ENCODE measurements around the gene ABL1.

DNA sequence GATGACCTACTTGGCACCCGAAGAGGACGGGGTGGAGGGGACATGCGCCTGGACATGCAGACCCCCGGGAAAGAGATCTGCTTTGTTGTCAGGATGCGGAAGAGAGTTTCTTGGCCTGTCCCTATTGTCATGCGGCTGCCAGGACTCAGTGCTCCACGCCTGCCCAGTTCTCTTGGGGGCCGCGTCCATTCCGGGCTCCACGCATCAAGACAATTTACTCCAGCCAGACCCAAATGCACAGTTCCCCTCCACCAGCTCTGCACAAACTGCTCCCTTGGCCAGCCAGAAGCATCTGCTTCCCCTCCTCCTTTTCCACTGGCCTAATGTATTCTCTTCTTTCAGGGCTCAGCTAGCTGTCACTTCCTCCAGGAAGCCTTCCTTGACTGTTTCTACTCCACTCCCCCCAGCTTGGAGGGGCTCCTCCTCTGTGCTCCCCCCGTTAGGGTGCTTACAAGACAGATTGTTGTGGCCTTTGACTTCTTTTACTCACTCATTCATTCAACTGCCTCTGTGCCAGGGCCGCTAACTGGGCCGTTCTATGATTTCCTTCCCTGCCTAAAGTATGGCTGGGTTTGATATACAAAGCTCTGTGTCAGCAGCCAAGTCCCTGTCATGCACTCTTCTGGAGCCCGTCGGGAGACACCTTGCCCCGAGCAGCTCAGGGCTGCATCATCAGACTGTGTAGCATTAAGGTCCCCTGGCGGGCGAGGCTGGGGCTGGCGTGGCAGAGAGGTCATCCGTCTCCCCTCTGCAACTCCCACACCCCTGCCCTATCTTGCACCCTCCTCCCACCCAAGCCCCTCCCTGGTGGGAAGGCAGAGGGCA, 97.4 kb downstream of the ABL1 start:
- TF ChIP-seq GLI4 (tag by site-specific recombination; IDR thresholded peaks at IDR 0.05), result no peak
- TF ChIP-seq, protein P1, sequence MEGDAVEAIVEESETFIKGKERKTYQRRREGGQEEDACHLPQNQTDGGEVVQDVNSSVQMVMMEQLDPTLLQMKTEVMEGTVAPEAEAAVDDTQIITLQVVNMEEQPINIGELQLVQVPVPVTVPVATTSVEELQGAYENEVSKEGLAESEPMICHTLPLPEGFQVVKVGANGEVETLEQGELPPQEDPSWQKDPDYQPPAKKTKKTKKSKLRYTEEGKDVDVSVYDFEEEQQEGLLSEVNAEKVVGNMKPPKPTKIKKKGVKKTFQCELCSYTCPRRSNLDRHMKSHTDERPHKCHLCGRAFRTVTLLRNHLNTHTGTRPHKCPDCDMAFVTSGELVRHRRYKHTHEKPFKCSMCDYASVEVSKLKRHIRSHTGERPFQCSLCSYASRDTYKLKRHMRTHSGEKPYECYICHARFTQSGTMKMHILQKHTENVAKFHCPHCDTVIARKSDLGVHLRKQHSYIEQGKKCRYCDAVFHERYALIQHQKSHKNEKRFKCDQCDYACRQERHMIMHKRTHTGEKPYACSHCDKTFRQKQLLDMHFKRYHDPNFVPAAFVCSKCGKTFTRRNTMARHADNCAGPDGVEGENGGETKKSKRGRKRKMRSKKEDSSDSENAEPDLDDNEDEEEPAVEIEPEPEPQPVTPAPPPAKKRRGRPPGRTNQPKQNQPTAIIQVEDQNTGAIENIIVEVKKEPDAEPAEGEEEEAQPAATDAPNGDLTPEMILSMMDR (tag by site-specific recombination; IDR thresholded peaks at IDR 0.05), result no peak
- TF ChIP-seq, protein P2, sequence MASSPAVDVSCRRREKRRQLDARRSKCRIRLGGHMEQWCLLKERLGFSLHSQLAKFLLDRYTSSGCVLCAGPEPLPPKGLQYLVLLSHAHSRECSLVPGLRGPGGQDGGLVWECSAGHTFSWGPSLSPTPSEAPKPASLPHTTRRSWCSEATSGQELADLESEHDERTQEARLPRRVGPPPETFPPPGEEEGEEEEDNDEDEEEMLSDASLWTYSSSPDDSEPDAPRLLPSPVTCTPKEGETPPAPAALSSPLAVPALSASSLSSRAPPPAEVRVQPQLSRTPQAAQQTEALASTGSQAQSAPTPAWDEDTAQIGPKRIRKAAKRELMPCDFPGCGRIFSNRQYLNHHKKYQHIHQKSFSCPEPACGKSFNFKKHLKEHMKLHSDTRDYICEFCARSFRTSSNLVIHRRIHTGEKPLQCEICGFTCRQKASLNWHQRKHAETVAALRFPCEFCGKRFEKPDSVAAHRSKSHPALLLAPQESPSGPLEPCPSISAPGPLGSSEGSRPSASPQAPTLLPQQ (tag by site-specific recombination; IDR thresholded peaks at IDR 0.05), result no peak
- TF ChIP-seq, protein P3, sequence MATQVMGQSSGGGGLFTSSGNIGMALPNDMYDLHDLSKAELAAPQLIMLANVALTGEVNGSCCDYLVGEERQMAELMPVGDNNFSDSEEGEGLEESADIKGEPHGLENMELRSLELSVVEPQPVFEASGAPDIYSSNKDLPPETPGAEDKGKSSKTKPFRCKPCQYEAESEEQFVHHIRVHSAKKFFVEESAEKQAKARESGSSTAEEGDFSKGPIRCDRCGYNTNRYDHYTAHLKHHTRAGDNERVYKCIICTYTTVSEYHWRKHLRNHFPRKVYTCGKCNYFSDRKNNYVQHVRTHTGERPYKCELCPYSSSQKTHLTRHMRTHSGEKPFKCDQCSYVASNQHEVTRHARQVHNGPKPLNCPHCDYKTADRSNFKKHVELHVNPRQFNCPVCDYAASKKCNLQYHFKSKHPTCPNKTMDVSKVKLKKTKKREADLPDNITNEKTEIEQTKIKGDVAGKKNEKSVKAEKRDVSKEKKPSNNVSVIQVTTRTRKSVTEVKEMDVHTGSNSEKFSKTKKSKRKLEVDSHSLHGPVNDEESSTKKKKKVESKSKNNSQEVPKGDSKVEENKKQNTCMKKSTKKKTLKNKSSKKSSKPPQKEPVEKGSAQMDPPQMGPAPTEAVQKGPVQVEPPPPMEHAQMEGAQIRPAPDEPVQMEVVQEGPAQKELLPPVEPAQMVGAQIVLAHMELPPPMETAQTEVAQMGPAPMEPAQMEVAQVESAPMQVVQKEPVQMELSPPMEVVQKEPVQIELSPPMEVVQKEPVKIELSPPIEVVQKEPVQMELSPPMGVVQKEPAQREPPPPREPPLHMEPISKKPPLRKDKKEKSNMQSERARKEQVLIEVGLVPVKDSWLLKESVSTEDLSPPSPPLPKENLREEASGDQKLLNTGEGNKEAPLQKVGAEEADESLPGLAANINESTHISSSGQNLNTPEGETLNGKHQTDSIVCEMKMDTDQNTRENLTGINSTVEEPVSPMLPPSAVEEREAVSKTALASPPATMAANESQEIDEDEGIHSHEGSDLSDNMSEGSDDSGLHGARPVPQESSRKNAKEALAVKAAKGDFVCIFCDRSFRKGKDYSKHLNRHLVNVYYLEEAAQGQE (tag by site-specific recombination; IDR thresholded peaks at IDR 0.05), result no peak
- no peak for TF ChIP-seq ZNF274 (IDR thresholded peaks at IDR 0.05; ENCODE audit: low read length)
- TF ChIP-seq ZNF274 (tag by site-specific recombination; IDR thresholded peaks at IDR 0.05; ENCODE audit: borderline replicate concordance), result no peak
- TF ChIP-seq ZNF211 (tag by site-specific recombination; IDR thresholded peaks at IDR 0.05; ENCODE audit: low read depth), result no peak

Measured in HEK293 (cell line).